Stimulated activated CD8-positive, alpha-beta memory T cell treated with anti-CD3 and anti-CD28 coated beads, Interleukin-7, amount 100 ng/mL, for 4 hours (primary cell): Measurements from ENCODE around the gene CA5B.
A peak's percentile ranks its signal among the peaks of the same experiment; 100 is the strongest.
"Not testable (repeated sequence)": the region's sequence is repeated elsewhere in the genome, so short reads cannot be mapped to it uniquely, and the experiment has no call there.

Experiments used
- DNase-seq, 2 donors: peaks; one replicate each; pipeline ENCODE4 v3.0.0-alpha.2; 2020; ENCODE audit warnings: low read depth in 2 of 2

CA5B gene

DNA sequence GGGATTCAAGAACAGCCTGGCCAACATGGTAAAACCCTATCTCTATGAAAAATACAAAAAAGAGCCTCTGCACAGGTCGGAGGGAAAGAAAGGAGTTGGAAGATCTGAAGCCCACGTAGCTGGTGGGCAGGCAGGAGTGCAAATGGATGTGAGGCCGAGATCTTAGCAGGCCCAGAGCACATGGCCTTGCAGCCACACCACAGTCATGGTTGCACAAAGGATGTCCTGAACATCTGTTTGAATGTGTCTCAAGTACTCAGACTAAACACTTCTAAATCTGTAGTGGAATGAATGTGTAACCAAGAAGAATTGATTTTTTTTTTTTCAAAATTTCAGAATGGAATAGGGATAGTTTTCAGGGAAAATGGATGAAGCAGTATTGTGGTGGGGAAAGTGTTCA lies 10.8 kb downstream of the CA5B start:
- DNase-seq, result no peak

DNA sequence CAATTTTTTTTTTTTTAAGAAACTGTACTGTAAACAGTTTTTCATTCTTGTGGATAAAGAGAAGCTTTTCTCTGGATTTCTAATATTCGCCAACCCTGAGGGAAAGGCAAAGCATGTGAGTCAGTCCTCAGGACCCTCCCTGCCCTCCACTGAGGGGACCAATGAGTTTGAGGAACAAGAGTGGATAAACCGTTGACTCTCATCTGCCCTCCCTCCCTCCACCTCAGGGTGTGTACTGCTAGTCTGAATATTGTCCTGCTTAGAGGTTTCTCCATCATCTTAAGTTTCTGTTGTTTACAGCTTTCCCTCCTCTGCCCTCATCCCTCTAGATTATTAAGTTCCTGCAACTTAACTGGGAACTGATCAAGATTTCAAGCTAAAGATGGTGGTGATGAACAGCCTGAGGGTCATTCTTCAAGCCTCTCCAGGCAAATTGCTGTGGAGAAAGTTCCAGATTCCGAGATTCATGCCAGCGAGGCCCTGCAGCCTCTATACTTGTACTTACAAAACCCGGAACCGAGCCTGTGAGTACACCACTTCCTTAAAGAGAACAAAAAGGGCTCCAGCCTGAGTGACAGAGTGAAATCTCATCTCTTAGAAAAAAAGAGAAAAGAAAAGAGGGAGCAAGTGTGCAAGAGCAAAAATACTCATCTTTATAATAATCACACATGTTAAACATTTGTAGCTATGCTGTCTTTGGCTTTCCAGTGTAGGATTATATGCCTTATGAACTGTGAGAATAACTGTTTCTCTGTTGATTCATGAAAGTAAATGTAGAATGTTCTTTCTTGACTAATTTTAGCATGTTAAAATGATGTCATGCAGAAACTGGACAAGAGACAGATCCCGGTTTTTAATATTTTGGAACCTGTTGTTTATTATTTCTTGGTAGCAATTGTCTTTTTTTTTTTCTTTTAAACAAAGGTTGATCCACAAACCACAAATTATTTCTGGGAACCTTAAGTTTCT lies 11.9 kb downstream of the CA5B start:
- no peak for DNase-seq

GRCh38 chrX:15750611-15751154 lies 12.6 kb downstream of the CA5B start:
- no peak for DNase-seq

DNA sequence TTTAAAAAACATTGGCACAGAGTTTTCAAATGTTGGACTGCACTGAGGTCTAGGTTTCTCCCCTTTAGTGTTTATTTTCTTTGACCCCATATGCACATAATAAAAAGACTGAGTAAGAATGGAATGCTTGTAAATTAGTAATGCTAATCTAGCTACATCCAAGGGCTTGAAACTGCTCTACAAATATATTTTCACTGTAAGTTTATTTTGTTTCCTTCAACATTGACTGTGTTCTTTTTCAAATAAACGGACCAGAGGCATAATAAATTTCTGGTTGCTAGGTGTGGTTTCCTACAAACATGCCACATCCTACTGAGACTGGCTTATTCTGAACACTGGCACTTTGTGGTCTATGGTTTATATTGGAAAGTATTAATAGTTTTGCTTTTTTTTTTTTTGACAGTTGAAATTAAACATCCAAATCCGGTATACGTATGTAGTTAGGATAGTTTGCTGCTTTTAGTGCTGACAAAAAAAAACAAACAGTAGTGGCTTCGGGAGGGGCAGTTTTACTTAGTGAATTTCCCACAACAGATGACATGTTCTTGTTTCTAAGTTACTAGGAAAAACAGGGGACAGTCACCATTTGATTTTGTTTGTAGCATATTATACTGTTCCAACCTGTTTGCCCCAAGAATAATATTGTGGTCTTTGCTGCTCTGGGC lies 13.2 kb downstream of the CA5B start:
- no peak for DNase-seq

DNA sequence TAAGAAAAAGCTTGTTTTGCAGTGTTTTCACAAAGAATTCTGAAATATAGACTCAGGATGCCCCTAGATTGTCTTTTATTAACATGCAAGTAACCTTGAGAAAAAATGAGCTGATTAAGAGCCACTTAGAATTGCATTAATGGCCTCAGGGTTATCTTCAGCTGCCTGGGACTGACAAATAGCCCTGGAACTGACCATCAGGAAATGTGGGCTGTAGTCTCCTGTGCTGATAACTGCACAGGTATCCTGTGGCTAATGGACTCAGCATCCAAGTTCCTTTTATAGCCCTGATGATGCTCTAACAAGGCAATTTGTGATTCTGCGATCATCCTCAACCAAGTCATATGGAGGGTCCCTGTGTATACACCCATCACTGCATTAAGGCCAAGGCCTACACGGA lies 17.0 kb downstream of the CA5B start:
- no peak for DNase-seq

GRCh38 chrX:15758140-15758539 lies 20.1 kb downstream of the CA5B start:
- DNase-seq, result no peak

DNA sequence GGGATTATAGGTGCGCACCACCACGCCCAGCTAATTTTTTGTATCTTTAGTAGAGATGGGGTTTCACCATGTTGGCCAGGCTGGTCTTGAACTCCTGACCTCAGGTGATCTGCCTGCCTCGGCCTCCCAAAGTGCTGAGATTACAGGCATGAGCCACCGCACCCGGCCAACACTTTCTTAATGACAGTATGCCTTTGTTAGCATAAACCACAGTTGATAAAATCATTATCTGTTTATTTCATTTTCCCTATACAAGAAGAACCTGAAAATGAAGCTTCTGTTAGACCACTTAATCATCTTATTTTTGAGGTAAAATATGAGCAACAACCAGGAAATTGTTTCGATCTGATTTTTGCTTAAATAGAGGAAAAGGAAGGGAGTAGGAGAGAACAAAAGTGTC lies 21.8 kb downstream of the CA5B start:
- DNase-seq, result not testable (repeated sequence)

GRCh38 chrX:15761564-15762191 lies 23.6 kb downstream of the CA5B start:
- DNase-seq, result no peak

- no peak for DNase-seq
These were observed 31.4 kb downstream of the CA5B start for GRCh38 chrX:15769300-15769954.

DNA sequence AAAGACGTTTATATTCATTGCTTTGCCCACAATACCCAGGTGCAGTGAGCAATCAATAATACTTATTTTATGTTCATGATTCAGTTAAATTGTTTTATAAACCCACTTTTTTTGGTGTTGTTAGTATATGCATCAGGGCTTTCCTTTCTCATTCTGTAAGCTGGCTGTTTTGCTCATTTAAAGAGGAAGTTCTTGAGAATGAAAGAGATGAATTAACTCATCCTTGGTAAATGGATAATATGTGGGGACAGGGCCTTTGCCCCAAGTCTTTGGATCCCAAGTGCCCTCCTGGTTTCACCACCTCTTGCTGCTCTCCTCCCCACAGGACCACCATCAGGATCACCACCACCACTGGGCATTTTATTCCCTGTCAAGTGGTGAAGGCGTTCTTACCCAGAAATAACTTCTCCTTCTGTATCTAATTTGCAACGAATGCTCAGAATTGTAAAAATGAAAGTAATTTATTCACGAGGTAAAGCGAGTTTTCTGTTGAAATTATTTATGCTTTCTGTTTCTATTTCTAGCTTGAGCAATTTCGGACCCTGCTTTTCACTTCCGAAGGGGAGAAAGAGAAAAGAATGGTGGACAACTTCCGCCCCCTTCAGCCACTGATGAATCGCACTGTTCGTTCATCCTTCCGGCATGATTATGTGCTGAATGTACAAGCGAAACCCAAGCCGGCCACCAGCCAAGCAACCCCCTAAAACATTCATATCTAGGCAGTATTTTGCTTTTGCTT lies 44.1 kb downstream of the CA5B start:
- no peak for DNase-seq

DNA sequence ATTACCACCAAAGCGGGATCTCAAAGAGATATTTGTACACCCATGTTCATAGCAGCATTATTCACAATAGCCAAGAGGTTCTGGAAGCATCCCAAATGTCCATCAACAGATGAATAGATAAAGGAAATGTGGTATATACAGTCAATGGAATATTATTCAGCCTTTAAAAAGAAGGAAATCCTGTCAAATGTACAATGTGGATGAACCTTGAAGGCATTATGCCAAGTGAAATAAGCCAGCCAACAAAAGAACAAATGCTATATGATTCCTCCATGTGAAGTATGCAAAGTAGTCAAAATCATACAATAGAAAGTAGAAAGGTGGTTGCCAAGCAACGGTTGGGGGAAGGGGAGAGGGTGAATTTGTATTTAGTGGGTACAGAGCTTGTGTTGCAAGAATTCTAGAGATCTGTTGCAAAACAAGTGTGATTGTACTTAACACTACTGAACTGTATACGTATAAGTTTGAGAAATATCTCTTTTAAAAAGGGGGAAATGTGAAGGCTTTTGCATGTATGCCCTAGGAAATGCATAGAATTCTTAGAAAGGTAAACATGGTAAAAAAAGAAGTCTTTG lies 47.2 kb downstream of the CA5B start:
- no peak for DNase-seq

GRCh38 chrX:15786915-15787314 lies 48.8 kb downstream of the CA5B start:
- DNase-seq, result no peak

- peak; percentile 76 to 92 for DNase-seq
These were observed 52.1 kb downstream of the CA5B start, which contains the start of gene ZRSR2 for GRCh38 chrX:15789979-15790768. Gene ZRSR2 (plus strand): TSS chrX:15790484. CDS start chrX:15790496, 12 bp downstream.

DNA sequence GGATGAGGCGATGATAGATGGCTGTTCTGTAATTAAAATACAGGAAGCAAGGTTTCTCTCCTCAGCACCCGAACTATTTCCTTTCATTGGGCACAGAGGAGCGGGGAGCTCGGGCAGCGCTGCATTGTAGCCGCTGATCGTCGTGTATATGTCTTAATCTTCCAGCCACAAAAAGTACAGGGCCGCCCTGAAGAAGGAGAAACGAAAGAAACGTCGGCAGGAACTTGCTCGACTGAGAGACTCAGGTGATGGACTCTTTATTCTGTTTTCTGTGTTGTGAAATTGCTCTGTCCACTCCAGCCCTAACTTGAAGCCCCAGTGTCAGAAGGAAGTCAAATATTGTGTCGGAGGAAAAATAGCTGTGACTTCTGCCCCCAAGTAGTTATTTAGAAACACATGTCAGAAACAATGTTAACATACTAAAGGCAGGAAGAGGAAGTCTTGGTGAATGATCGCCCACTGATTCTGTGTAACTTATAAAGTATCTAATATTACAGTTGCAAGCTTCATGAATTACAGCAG lies 52.8 kb downstream of the CA5B start:
- no peak for DNase-seq

GRCh38 chrX:15797707-15798106 lies 59.6 kb downstream of the CA5B start:
- no peak for DNase-seq

DNA sequence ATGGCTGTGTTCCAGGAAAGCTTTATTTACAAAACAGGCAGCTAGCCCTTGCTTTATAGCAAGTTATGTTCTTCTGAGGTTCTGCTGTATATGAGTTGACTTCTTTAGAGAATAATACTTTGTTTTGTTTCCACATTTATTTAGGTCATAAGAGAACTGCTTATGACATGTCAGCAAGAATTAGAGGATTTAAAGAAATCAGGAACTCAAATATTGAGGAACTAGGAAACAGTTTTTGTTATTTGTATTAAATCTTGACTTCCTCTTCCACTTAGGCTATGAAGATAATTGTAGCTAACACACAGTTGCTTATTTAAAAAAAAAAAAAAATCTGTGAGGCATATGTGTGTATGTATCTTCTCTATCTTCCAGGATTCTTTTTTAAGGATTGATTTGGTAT lies 66.5 kb downstream of the CA5B start:
- DNase-seq, result no peak

GRCh38 chrX:15808254-15808653 lies 70.2 kb downstream of the CA5B start:
- no peak for DNase-seq

GRCh38 chrX:15812192-15812938 lies 74.3 kb downstream of the CA5B start:
- no peak for DNase-seq

GRCh38 chrX:15813416-15813815 lies 75.3 kb downstream of the CA5B start:
- DNase-seq, result no peak
